OCI-LY1 (cell line): ENCODE measurements around the gene ANO3.

ENCODE experiments used
- H2AFZ ChIP-seq: fragments of 200-600 bp; sonication (generic), shearing (Covaris generic); 2 replicates; pipeline ENCODE4 v1.6.0; 2014; ENCODE audit warnings: antibody characterized with exemption, mild to moderate bottlenecking, low read length
- H3F3A ChIP-seq: fragments of 200-600 bp; sonication (generic), shearing (Covaris generic); 2 replicates; pipeline ENCODE4 v1.6.0; 2014; ENCODE audit warnings: mild to moderate bottlenecking, antibody characterized with exemption, low read length, moderate library complexity; ENCODE audit not compliant: insufficient read depth
- H3K27ac ChIP-seq: fragments of 200-600 bp; sonication (generic); 2 replicates; pipeline ENCODE4 v1.5.1; 2014; ENCODE audit warnings: low read length, mixed run types, mild to moderate bottlenecking, low read depth; ENCODE audit not compliant: poor library complexity, severe bottlenecking
- H3K27me3 ChIP-seq: fragments of 200-600 bp; sonication (generic); 2 replicates; pipeline ENCODE4 v1.6.0; 2014; ENCODE audit warnings: antibody characterized with exemption, mild to moderate bottlenecking, low read length, moderate library complexity; ENCODE audit not compliant: insufficient read depth
- H3K36me3 ChIP-seq: fragments of 200-600 bp; sonication (generic); 2 replicates; pipeline ENCODE4 v1.6.1; 2014; ENCODE audit warnings: mild to moderate bottlenecking, antibody characterized with exemption, low read length, moderate library complexity, mixed read lengths; ENCODE audit not compliant: insufficient read depth
- H3K4me1 ChIP-seq: fragments of 200-600 bp; sonication (generic); 2 replicates; pipeline ENCODE4 v1.5.1; 2014; ENCODE audit warnings: mild to moderate bottlenecking, low read length, moderate library complexity; ENCODE audit not compliant: insufficient read depth, severe bottlenecking
- H3K4me2 ChIP-seq: fragments of 200-600 bp; sonication (generic), shearing (Covaris generic); 2 replicates; pipeline ENCODE4 v1.6.1; 2014; ENCODE audit warnings: low read length
- H3K4me3 ChIP-seq: fragments of 200-600 bp; sonication (generic); 2 replicates; pipeline ENCODE4 v1.5.1; 2014; ENCODE audit warnings: low read length, low read depth, mild to moderate bottlenecking, mixed read lengths; ENCODE audit not compliant: poor library complexity, severe bottlenecking
- H3K79me2 ChIP-seq: fragments of 200-600 bp; shearing (Covaris generic); 2 replicates; pipeline ENCODE4 v1.6.1; 2016; ENCODE audit warnings: mixed run types, low read length, mixed read lengths; ENCODE audit not compliant: insufficient read depth
- H3K9ac ChIP-seq: fragments of 200-600 bp; sonication (generic), shearing (Covaris generic); 2 replicates; pipeline ENCODE4 v1.6.1; 2014; ENCODE audit warnings: mild to moderate bottlenecking, low read length, mixed read lengths
- H3K9me2 ChIP-seq: fragments of 200-600 bp; sonication (generic), shearing (Covaris generic); 2 replicates; pipeline ENCODE4 v1.6.1; 2014; ENCODE audit warnings: low read depth, mild to moderate bottlenecking, low read length, mixed read lengths
- H3K9me3 ChIP-seq: fragments of 200-600 bp; shearing (Covaris generic); 2 replicates; pipeline ENCODE4 v1.6.1; 2014; ENCODE audit warnings: low read length, mixed read lengths
- H4K20me1 ChIP-seq: fragments of 200-600 bp; sonication (generic), shearing (Covaris generic); 2 replicates; pipeline ENCODE4 v1.6.0; 2016; ENCODE audit warnings: mild to moderate bottlenecking, low read length; ENCODE audit not compliant: insufficient read depth
- CTCF ChIP-seq: fragments of 200-600 bp; sonication (generic), shearing (Covaris generic); IDR thresholded peaks from 2 replicates; pipeline ENCODE4 v1.5.1; 2017; ENCODE audit warnings: mild to moderate bottlenecking, antibody characterized with exemption, low read length, moderate library complexity, mixed read lengths
- EZH2 ChIP-seq: fragments of 200-600 bp; sonication (generic), shearing (Covaris generic); IDR thresholded peaks from 2 replicates; pipeline ENCODE4 v1.8.0; 2017; ENCODE audit warnings: borderline replicate concordance, mixed run types, mild to moderate bottlenecking, antibody characterized with exemption, low read length, moderate library complexity, mixed read lengths

Gene ANO3

DNA sequence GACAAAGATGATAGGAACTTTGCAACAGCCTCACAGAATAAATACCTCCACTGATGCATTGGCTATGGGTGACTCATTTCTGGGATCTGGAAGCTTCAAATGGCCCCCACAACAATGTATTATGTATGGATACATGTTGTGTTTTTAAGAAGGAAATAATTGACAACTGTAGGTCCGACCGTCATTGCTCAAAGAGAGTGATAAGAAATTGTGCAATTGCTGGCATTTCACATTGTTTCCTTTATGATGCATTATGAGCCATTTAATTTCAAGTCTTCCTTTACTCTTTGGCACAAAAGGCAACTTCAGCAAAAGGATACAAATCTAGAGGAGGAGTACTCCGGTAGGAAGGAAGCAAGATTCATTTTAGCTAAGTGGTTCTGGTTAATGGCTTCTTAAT is 2.0 kb downstream of the ANO3 start:
- no peak overlapping the region for H3K9ac ChIP-seq
- H3K27me3 ChIP-seq = no peaks in the 10 kb centered on the region
- no peaks in the 10 kb centered on the region for H3K9me2 ChIP-seq
- H3K9me3 ChIP-seq = no peaks in the 10 kb centered on the region
- H3K27ac ChIP-seq = no peak overlapping the region
- no peaks in the 10 kb centered on the region for H3K79me2 ChIP-seq
- H3F3A ChIP-seq = no peaks in the 10 kb centered on the region
- no peaks in the 10 kb centered on the region for H4K20me1 ChIP-seq
- H3K4me1 ChIP-seq = no peaks in the 10 kb centered on the region
- H3K36me3 ChIP-seq = no peaks in the 10 kb centered on the region
- no peak overlapping the region for H2AFZ ChIP-seq
- no peak overlapping the region for H3K4me2 ChIP-seq
- H3K4me3 ChIP-seq = no peak overlapping the region
- no peak for TF ChIP-seq EZH2
- TF ChIP-seq CTCF = no peak

GRCh38 chr11:26335903-26336302 is 4.0 kb downstream of the ANO3 start:
- Histone ChIP-seq H3K4me1 (no peaks in the 10 kb centered on the region), H3F3A (no peaks in the 10 kb centered on the region), H3K9ac (no peak overlapping the region), H4K20me1 (no peaks in the 10 kb centered on the region), H3K27ac (no peak overlapping the region), H3K4me3 (no peak overlapping the region), H3K36me3 (no peaks in the 10 kb centered on the region), H3K79me2 (no peaks in the 10 kb centered on the region), H2AFZ (no peak overlapping the region), H3K9me3 (no peaks in the 10 kb centered on the region), H3K27me3 (no peaks in the 10 kb centered on the region), H3K4me2 (no peak overlapping the region), H3K9me2 (no peaks in the 10 kb centered on the region)
- no peak for TF ChIP-seq CTCF
- TF ChIP-seq EZH2 = no peak

- no peaks in the 10 kb centered on the region for H3K36me3 ChIP-seq
- no peak overlapping the region for H3K27ac ChIP-seq
- no peaks in the 10 kb centered on the region for H3K4me1 ChIP-seq
- no peak overlapping the region for H3K9ac ChIP-seq
- H2AFZ ChIP-seq = no peak overlapping the region
- H3K79me2 ChIP-seq = no peaks in the 10 kb centered on the region
- H4K20me1 ChIP-seq = no peaks in the 10 kb centered on the region
- H3K27me3 ChIP-seq = no peaks in the 10 kb centered on the region
- no peaks in the 10 kb centered on the region for H3K9me3 ChIP-seq
- no peak overlapping the region for H3K4me2 ChIP-seq
- no peaks in the 10 kb centered on the region for H3F3A ChIP-seq
- H3K4me3 ChIP-seq = no peak overlapping the region
- TF ChIP-seq CTCF = no peak
- no peak for TF ChIP-seq EZH2
- H3K9me2 ChIP-seq = no peaks in the 10 kb centered on the region
Observed at GRCh38 chr11:26344647-26345046, 12.7 kb downstream of the ANO3 start.
